ENCODE results near the gene NCKAP5L. TPM values are rescaled to one million over a fixed set of nuclear protein-coding genes. Genes with fewer than 3 reads are reported as not detected.
"Not testable (repeated sequence)": the region's sequence is repeated elsewhere in the genome, so short reads cannot be mapped to it uniquely, and the experiment has no call there.

The NCKAP5L gene, protein sequence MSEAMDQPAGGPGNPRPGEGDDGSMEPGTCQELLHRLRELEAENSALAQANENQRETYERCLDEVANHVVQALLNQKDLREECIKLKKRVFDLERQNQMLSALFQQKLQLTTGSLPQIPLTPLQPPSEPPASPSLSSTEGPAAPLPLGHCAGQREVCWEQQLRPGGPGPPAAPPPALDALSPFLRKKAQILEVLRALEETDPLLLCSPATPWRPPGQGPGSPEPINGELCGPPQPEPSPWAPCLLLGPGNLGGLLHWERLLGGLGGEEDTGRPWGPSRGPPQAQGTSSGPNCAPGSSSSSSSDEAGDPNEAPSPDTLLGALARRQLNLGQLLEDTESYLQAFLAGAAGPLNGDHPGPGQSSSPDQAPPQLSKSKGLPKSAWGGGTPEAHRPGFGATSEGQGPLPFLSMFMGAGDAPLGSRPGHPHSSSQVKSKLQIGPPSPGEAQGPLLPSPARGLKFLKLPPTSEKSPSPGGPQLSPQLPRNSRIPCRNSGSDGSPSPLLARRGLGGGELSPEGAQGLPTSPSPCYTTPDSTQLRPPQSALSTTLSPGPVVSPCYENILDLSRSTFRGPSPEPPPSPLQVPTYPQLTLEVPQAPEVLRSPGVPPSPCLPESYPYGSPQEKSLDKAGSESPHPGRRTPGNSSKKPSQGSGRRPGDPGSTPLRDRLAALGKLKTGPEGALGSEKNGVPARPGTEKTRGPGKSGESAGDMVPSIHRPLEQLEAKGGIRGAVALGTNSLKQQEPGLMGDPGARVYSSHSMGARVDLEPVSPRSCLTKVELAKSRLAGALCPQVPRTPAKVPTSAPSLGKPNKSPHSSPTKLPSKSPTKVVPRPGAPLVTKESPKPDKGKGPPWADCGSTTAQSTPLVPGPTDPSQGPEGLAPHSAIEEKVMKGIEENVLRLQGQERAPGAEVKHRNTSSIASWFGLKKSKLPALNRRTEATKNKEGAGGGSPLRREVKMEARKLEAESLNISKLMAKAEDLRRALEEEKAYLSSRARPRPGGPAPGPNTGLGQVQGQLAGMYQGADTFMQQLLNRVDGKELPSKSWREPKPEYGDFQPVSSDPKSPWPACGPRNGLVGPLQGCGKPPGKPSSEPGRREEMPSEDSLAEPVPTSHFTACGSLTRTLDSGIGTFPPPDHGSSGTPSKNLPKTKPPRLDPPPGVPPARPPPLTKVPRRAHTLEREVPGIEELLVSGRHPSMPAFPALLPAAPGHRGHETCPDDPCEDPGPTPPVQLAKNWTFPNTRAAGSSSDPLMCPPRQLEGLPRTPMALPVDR (N-terminal part only)
- 5.5 and 7.8 TPM in 2 replicates for total RNA-seq

- peak; percentile 76 to 98 for DNase-seq (ENCODE audit: low read depth in 2 of 2)
Measured at GRCh38 chr12:49828133-49829091, at the start of gene NCKAP5L. TSS of gene NCKAP5L (minus strand) at chr12:49828413. CDS start at chr12:49804044, 24,369 bp downstream.

- DNase-seq (ENCODE audit: low read depth in 2 of 2), result no peak
Measured at GRCh38 chr12:49877066-49877465, 48.9 kb upstream of the NCKAP5L start.

DNA sequence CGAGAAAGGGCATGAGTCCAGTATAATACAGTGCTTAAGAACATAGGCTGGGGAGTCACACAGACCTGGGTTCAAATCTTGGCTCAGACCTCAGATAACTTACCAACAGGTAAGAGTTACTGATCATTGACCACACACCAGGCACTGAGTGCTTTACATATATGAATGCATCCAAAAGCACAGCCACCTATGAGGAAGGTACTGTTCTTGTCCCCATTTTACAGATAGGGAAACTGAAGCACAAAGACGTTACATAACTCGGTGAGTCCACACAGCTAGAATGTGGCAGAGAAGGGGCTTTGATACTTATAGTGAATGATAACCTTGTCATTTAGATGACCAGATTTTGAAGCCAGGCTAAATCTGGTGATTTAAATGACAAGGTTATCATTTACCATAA is 47.9 kb upstream of the NCKAP5L start:
- no peak for DNase-seq (ENCODE audit: low read depth in 2 of 2)

GRCh38 chr12:49875115-49875720 is 47.0 kb upstream of the NCKAP5L start:
- no peak for DNase-seq (ENCODE audit: low read depth in 2 of 2)

DNA sequence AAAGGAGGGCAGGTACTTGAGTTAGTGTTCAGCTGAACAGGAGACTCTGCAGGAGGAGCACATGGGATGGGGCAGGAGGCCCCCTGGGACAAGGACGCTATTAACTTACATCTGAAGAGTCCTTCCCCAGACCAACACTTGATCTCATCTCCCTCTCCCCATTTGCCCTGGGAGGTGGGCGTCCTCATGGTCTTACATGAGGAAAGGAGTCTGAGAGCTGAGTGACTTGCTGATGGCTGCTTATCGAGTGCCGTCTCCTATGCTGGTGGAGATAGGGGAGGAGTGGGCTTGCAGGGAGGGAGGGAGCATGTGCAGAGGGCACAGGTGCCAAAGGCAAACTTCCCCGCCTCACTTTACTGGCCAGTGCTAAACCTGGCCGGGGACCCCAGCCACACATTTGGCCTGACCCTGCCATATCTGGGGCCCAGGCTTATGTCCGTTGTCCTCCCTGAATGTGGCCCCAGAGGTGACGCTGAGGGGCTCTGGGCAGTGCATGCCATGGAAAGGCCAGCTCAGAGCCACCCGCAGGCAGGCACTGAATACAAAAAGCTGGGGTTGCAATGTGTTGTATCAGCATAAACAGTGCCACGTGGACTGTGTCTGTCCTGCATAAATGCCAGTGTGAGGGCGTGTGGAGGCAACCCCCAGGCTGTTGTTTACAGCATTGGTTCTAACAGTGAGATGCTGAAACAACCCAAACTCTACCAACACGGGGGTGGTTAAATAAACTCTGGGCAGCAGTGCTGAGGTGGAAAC is 46.1 kb upstream of the NCKAP5L start:
- no peak for DNase-seq (ENCODE audit: low read depth in 2 of 2)

GRCh38 chr12:49873361-49873934 is 45.2 kb upstream of the NCKAP5L start:
- DNase-seq (ENCODE audit: low read depth in 2 of 2), result no peak

- no peak for DNase-seq (ENCODE audit: low read depth in 2 of 2)
Measured at GRCh38 chr12:49872781-49873181, 44.6 kb upstream of the NCKAP5L start.

- DNase-seq (ENCODE audit: low read depth in 2 of 2), result no peak
Measured at GRCh38 chr12:49872381-49872780, 44.2 kb upstream of the NCKAP5L start.

GRCh38 chr12:49871811-49872251 is 43.6 kb upstream of the NCKAP5L start:
- not testable (repeated sequence) for DNase-seq (ENCODE audit: low read depth in 2 of 2)

- no peak for DNase-seq (ENCODE audit: low read depth in 2 of 2)
Measured at GRCh38 chr12:49871263-49871561, 43.0 kb upstream of the NCKAP5L start.

GRCh38 chr12:49870501-49871262 is 42.5 kb upstream of the NCKAP5L start:
- no peak for DNase-seq (ENCODE audit: low read depth in 2 of 2)

DNA sequence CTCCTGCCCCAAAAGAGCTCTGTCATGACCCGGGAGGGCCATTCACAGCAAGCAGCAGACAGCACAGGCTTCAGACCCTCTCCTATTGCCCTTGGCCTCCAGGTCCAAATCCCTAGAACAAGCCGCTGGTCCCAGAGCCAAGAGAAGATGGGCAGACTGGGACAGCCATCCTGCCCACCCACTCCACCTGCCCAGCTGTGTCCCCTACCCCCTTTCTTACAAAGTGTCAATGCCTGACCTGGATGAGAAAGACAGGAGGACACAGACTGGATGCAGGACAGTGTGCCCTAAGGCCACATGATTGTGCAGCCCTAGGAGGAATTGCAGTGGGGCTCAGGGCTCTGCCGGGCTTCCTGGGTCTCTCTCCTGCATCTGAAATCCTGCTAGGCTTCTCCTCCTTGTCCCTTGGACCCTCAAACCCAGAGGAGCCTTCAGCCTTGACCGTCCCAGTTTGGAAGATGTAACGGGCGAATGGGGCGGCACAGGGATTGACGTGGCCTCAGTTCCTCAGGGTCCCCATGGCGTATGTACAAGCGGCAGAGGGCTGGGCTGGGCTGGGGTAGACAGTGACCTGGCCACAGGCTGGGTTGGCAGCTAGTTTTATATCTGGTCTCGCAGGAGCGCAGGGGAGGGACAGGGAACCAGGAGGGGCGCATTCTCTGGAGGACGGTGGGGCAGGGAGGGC is 41.7 kb upstream of the NCKAP5L start:
- DNase-seq (ENCODE audit: low read depth in 2 of 2), result no peak

GRCh38 chr12:49868952-49869815 is 41.0 kb upstream of the NCKAP5L start:
- peak; percentile 9 to 96 for DNase-seq (ENCODE audit: low read depth in 2 of 2)

DNA sequence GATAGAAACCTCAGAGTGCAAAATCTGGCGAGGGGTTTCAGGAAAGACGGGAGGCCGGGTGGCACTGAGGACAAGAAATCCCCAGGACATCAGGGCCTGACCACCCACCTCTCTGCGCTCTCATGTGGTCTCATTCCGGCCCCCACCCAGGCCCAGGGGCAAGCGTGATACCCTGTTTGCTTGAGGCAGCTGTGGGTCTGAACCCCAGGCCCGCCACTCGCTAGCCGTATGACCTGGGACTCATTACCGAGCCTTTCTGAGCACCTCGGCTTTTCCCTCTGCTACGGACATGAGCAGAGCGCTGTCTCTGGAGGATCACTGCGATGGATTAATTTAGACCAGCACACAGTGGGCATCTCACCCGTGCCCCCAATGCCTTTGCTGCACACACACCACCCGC is 40.2 kb upstream of the NCKAP5L start:
- DNase-seq (ENCODE audit: low read depth in 2 of 2), result no peak

- DNase-seq (ENCODE audit: low read depth in 2 of 2), result no peak
Measured at GRCh38 chr12:49867570-49868341, 39.5 kb upstream of the NCKAP5L start.
